CD14-positive monocyte (primary cell): ENCODE data around the gene SLC35D2. TPM values are rescaled to one million over a fixed set of nuclear protein-coding genes. Genes with fewer than 3 reads are reported as not detected.
A peak's percentile ranks its signal among the peaks of the same experiment; 100 is the strongest.

ENCODE experiments used
- DNase-seq, 3 donors: peaks; one replicate each; pipeline ENCODE4 v3.0.0-alpha.2; 2011 to 2022
- H2AFZ ChIP-seq: 2 replicates; pipeline ENCODE4 v1.6.0; 2012; ENCODE audit warnings: mild to moderate bottlenecking, low read depth, low read length, inconsistent platforms; ENCODE audit not compliant: insufficient read depth, poor library complexity, severe bottlenecking
- H3K27ac ChIP-seq, 2 donors: 1 replicate in 1 of 2; 2 replicates in 1 of 2; pipeline ENCODE4 v1.5.1; 2012 to 2013; ENCODE audit warnings: low read length in 2 of 2, control low read depth in 1 of 2, inconsistent platforms in 1 of 2, low read depth in 1 of 2, mild to moderate bottlenecking in 1 of 2
- H3K27me3 ChIP-seq, 2 donors: one replicate each; pipeline versions ENCODE4 v1.6.0 to v1.6.1; 2011 to 2013; ENCODE audit warnings: low read length in 2 of 2; ENCODE audit not compliant: control insufficient read depth in 2 of 2, insufficient read depth in 2 of 2
- H3K36me3 ChIP-seq, 2 donors: replicated peaks in 1 of 2; 1 replicate in 1 of 2; 2 replicates in 1 of 2; pipeline versions ENCODE4 v1.5.1 to v1.6.1; 2012 to 2013; ENCODE audit warnings: low read length in 2 of 2, control low read depth in 1 of 2, inconsistent platforms in 1 of 2, mild to moderate bottlenecking in 1 of 2; ENCODE audit not compliant: insufficient read depth in 2 of 2, control insufficient read depth in 1 of 2
- H3K4me1 ChIP-seq, 2 donors: 1 replicate in 1 of 2; 2 replicates in 1 of 2; pipeline versions ENCODE4 v1.5.1 to v1.6.1; 2012 to 2013; ENCODE audit warnings: low read length in 2 of 2, control low read depth in 1 of 2, inconsistent platforms in 1 of 2, mild to moderate bottlenecking in 1 of 2, moderate library complexity in 1 of 2; ENCODE audit not compliant: insufficient read depth in 2 of 2, control insufficient read depth in 1 of 2
- H3K4me2 ChIP-seq: replicated peaks from 2 replicates; pipeline ENCODE3; 2012; ENCODE audit warnings: low read length, moderate library complexity, mild to moderate bottlenecking; ENCODE audit not compliant: poor library complexity, severe bottlenecking; ENCODE audit errors: extremely low read depth
- H3K4me3 ChIP-seq, 3 experiments: fragments of 200-600 bp in 1 of 3; sonication (generic) in 1 of 3; replicated peaks in 1 of 3; 1 replicate in 2 of 3; 2 replicates in 1 of 3; pipeline ENCODE4 v1.5.1; 2011 to 2013; ENCODE audit warnings: low read length in 3 of 3, mild to moderate bottlenecking in 3 of 3, control low read depth in 2 of 3, low read depth in 2 of 3, inconsistent platforms in 1 of 3, moderate library complexity in 1 of 3
- H3K79me2 ChIP-seq: 2 replicates; pipeline ENCODE4 v1.6.0; 2012; ENCODE audit warnings: mild to moderate bottlenecking, control low read depth, inconsistent platforms, low read length, moderate library complexity; ENCODE audit not compliant: insufficient read depth
- H3K9ac ChIP-seq: 2 replicates; pipeline ENCODE4 v1.6.0; 2017; ENCODE audit warnings: low read length, mild to moderate bottlenecking; ENCODE audit not compliant: insufficient read depth, poor library complexity, severe bottlenecking
- H3K9me3 ChIP-seq, 2 donors: replicated peaks in 1 of 2; 1 replicate in 1 of 2; 2 replicates in 1 of 2; pipeline versions ENCODE4 v1.5.1 to v1.6.1; 2012 to 2013; ENCODE audit warnings: low read length in 2 of 2, control low read depth in 1 of 2; ENCODE audit not compliant: control insufficient read depth in 1 of 2, insufficient read depth in 1 of 2
- H4K20me1 ChIP-seq: 2 replicates; pipeline ENCODE4 v1.6.0; 2012; ENCODE audit warnings: mild to moderate bottlenecking, low read length, control low read depth, moderate library complexity; ENCODE audit not compliant: insufficient read depth
- H3K27ac Mint-ChIP-seq, 7 donors: one replicate each; pipeline ENCODE4 v1.8.0; 2020; ENCODE audit warnings: mild to moderate bottlenecking in 7 of 7, mixed read lengths in 7 of 7, moderate library complexity in 6 of 7, inconsistent platforms in 2 of 7
- H3K27me3 Mint-ChIP-seq, 3 donors: one replicate each; pipeline ENCODE4 v1.8.0; 2021 to 2022; ENCODE audit warnings: low read depth in 3 of 3, mild to moderate bottlenecking in 3 of 3, mixed read lengths in 3 of 3, moderate library complexity in 3 of 3, inconsistent platforms in 1 of 3
- H3K36me3 Mint-ChIP-seq, 2 donors: one replicate each; pipeline ENCODE4 v1.8.0; 2020; ENCODE audit warnings: mixed read lengths in 2 of 2, inconsistent platforms in 1 of 2, mild to moderate bottlenecking in 1 of 2
- H3K4me1 Mint-ChIP-seq: one replicate; pipeline ENCODE4 v1.8.0; 2020; ENCODE audit warnings: mild to moderate bottlenecking, mixed read lengths
- H3K4me3 Mint-ChIP-seq, 2 donors: one replicate each; pipeline ENCODE4 v1.8.0; 2020; ENCODE audit warnings: mild to moderate bottlenecking in 2 of 2, mixed read lengths in 2 of 2, moderate library complexity in 1 of 2
- H3K9me3 Mint-ChIP-seq, 7 donors: one replicate each; pipeline ENCODE4 v1.8.0; 2020 to 2022; ENCODE audit warnings: mixed read lengths in 7 of 7, mild to moderate bottlenecking in 6 of 7, moderate library complexity in 6 of 7, inconsistent platforms in 2 of 7
- WGBS: methylation state at CpG from one replicate; pipeline ENCODE4 v1.1.5; 2013; ENCODE audit warnings: missing lambda C conversion rate; ENCODE audit not compliant: insufficient coverage; 5-methylcytosine and 5-hydroxymethylcytosine counted together
- intact Hi-C, 2 donors: fragments of 100-400 bp; cut with micrococcal nuclease; formaldehyde crosslinking; loops; one replicate each; pipeline versions ENCODE4 v1.15.0 to v1.15.1; 2023
- polyA plus RNA-seq, 3 donors: library from polyadenylated mRNA; depleted of rRNA in 1 of 3; unstranded in 2 of 3; stranded (reverse) in 1 of 3; fragments of 300-500 nt in 2 of 3; fragments of >200 nt in 1 of 3; fragmentation: Illumina TruSeq in 2 of 3; gene quantifications; 1 replicate in 2 of 3; 2 replicates in 1 of 3; pipeline ENCODE4 v1.2.3, GENCODE V29; 2012 to 2021
- TF ChIP-seq, protein P1 (sequence below): fragments of 200-600 bp; IDR thresholded peaks from one replicate; pipeline ENCODE4 v1.8.0; 2022; ENCODE audit warnings: antibody characterized with exemption, mild to moderate bottlenecking

Gene SLC35D2
- polyA plus RNA-seq, 3 donors = 14.8 to 27.4 (median 20.0) TPM

DNA sequence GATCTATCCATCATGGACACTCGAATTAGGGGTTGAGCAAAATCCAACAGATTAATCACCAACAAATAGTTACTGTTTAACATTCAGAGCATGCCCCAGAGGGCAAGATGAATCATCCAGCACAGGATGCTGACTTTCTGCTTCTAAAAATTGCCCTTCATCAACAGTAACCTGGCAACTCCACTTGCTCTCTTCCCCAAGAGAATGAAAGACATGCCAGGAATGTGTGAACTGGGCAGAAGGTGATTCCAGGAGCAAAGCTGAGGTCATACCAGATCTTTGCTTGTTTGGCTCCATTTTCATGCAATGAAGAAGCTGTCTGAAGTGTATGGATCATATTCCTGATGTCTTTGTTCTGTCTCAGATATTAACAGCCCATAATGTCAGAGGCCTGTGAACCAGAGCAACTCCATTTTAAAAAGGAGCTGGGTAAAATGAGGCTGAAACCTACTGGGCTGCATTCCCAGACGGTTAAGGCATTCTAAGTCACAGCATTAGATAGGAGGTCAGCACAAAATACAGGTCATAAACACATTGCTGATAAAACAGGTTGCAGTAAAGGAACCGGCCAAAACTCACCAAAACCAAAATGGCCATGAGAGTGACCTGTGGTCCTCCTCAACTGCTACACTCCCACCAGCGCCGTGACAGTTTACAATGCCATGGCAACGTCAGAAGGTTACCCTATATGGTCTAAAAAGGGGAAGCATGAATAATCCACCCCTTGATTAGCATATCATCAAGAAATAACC is 37.1 kb upstream of the SLC35D2 start:
- Histone ChIP-seq H2AFZ (peak overlapping the region; percentile 49), H3K27ac (peak overlapping the region in 1 of 2 donors; percentile 94)
- WGBS = 79% methylated on average over 2 of the region's 6 CpGs

DNA sequence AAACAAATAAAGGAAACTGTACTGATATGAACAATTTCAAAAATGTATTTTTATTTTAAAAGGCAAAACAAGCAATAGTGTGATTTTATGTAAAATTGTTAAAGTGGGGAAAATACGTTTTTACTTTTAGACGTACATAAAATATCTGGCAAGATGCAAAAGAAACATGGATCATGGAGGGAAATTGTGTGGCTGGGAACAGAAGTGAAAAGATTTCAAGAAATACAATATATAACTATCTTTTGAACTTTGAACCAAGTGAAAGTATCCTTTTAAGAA is 36.1 kb upstream of the SLC35D2 start:
- peak overlapping the region; percentile 88 to 98 (median 95) for H3K4me3 ChIP-seq

More for the DNA sequence above, 37.1 kb upstream of the SLC35D2 start:
- Histone ChIP-seq H3K9ac (no peak overlapping the region), H3K4me3 (no peak overlapping the region), H3K36me3 (no peaks in the 10 kb centered on the region), H3K4me1 (peaks cover 34 to 45% of the 10 kb centered on the region in 2 donors), H4K20me1 (no peaks in the 10 kb centered on the region), H3K9me3 (no peaks in the 10 kb centered on the region), H3K27me3 (no peaks in the 10 kb centered on the region), H3K79me2 (peaks cover 20% of the 10 kb centered on the region), H3K4me2 (no peak overlapping the region)
- no peaks in the 10 kb centered on the region for H3K36me3 Mint-ChIP-seq
- peaks cover 33% of the 10 kb centered on the region for H3K4me1 Mint-ChIP-seq
- peak overlapping the region; percentile 66 to 96 (median 87) for H3K27ac Mint-ChIP-seq
- no peak overlapping the region for H3K4me3 Mint-ChIP-seq
- peak; percentile 59 to 74 (median 68) for DNase-seq
- intact Hi-C loops = loop anchor here in 1 of 2 donors (10.0 kb wide), 1 partner anchor 1696 kb away; the partner anchor contains the start of gene AOPEP
- no peaks in the 10 kb centered on the region for H3K9me3 Mint-ChIP-seq
- TF ChIP-seq, protein P1, sequence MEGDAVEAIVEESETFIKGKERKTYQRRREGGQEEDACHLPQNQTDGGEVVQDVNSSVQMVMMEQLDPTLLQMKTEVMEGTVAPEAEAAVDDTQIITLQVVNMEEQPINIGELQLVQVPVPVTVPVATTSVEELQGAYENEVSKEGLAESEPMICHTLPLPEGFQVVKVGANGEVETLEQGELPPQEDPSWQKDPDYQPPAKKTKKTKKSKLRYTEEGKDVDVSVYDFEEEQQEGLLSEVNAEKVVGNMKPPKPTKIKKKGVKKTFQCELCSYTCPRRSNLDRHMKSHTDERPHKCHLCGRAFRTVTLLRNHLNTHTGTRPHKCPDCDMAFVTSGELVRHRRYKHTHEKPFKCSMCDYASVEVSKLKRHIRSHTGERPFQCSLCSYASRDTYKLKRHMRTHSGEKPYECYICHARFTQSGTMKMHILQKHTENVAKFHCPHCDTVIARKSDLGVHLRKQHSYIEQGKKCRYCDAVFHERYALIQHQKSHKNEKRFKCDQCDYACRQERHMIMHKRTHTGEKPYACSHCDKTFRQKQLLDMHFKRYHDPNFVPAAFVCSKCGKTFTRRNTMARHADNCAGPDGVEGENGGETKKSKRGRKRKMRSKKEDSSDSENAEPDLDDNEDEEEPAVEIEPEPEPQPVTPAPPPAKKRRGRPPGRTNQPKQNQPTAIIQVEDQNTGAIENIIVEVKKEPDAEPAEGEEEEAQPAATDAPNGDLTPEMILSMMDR = no peak
- peaks cover 0 to 5% (median 0%) of the 10 kb centered on the region in 3 donors for H3K27me3 Mint-ChIP-seq

More for the DNA sequence above, 36.1 kb upstream of the SLC35D2 start:
- H3K4me1 ChIP-seq = peaks cover 34 to 47% of the 10 kb centered on the region in 2 donors
- Mint-ChIP-seq H3K27ac (peak overlapping the region; percentile 3 to 93 (median 87)), H3K4me1 (peaks cover 29% of the 10 kb centered on the region), H3K4me3 (peak overlapping the region; percentile 69 to 92), H3K9me3 (no peaks in the 10 kb centered on the region), H3K36me3 (no peaks in the 10 kb centered on the region), H3K27me3 (peaks cover 0 to 3% (median 0%) of the 10 kb centered on the region in 3 donors)
- WGBS = no CpG with 5 or more reads among the region's 2 CpGs
- TF ChIP-seq, protein P1 = no peak
- H3K9ac ChIP-seq = peak overlapping the region; percentile 86
- no peaks in the 10 kb centered on the region for H4K20me1 ChIP-seq
- intact Hi-C loops = loop anchor here (5.0 to 10.0 kb wide), 3 partner anchors 33 to 545 kb away; partner anchors contain the start of genes HABP4 (in 2 of the 2), ERCC6L2 (in 1 of the 2) and PRXL2C (in 1 of the 2)
- peak overlapping the region; percentile 100 for H3K4me2 ChIP-seq
- DNase-seq = no peak
- H3K79me2 ChIP-seq = peaks cover 31% of the 10 kb centered on the region
- H3K9me3 ChIP-seq = no peaks in the 10 kb centered on the region
- H3K36me3 ChIP-seq = no peaks in the 10 kb centered on the region
- peak overlapping the region; percentile 89 for H2AFZ ChIP-seq
- peak overlapping the region; percentile 94 to 95 for H3K27ac ChIP-seq
- H3K27me3 ChIP-seq = no peaks in the 10 kb centered on the region
